AG04450 (cell line): ENCODE data around the gene MSI2. TPM values are rescaled to one million over a fixed set of nuclear protein-coding genes. Genes with fewer than 3 reads are reported as not detected.

Experiments used
- CTCF ChIA-PET: fragments of 300-600, 350-600 bp; formaldehyde crosslinking; extraction: SDS; loops from one replicate; lab custom pipeline; 2022; ENCODE audit warnings: antibody characterized with exemption, inconsistent platforms; lab: Charles Lee
- POLR2A ChIA-PET: fragments of 350-600 bp; formaldehyde crosslinking; extraction: SDS; loops from one replicate; lab custom pipeline; 2021; ENCODE audit warnings: antibody characterized with exemption, inconsistent platforms; lab: Yijun Ruan, JAX
- DNase-seq: peaks from one replicate; pipeline ENCODE4 v3.0.0-alpha.2; 2011; ENCODE audit warnings: low read depth, low spot score
- H3K27ac ChIP-seq: one replicate; pipeline ENCODE4 v1.5.1; 2012; ENCODE audit warnings: low read depth, low read length, control low read depth
- H3K27me3 ChIP-seq: one replicate; pipeline ENCODE4 v1.6.0; 2012; ENCODE audit warnings: low read length; ENCODE audit not compliant: control insufficient read depth, insufficient read depth
- H3K4me3 ChIP-seq: 2 replicates; pipeline ENCODE4 v1.5.1; 2011; ENCODE audit warnings: mild to moderate bottlenecking, low read depth, low read length, control low read depth
- H3K9me3 ChIP-seq: 2 replicates; pipeline ENCODE4 v1.5.1; 2012; ENCODE audit warnings: low read length; ENCODE audit not compliant: control insufficient read depth, insufficient read depth
- CTCF ChIP-seq: IDR thresholded peaks from 2 replicates; pipeline ENCODE4 v1.5.1; 2011; ENCODE audit warnings: low read depth, low read length, control low read depth, inconsistent platforms
- polyA plus RNA-seq: library from polyadenylated mRNA; depleted of rRNA; stranded (reverse); fragments of >200 nt; gene quantifications from 2 replicates; pipeline ENCODE4 v1.2.3, GENCODE V29; 2011

The MSI2 gene
- polyA plus RNA-seq, 1 experiment = 26.2 TPM

GRCh38 chr17:57439651-57440050, 183.3 kb downstream of the MSI2 start:
- ChIA-PET CTCF (interaction anchor here (0.7 to 1.5 kb wide), 4 partner anchors 30 to 307 kb away, joined by 3 to 6 read pairs (median 5); no protein-coding TSS in a partner anchor), POLR2A (interaction anchor here (0.7 to 1.0 kb wide), 2 partner anchors 35 to 308 kb away, joined by 5 read pairs; no protein-coding TSS in a partner anchor)
- no peak for TF ChIP-seq CTCF
- H3K27me3 ChIP-seq = no peaks in the 10 kb centered on the region
- no peak overlapping the region for H3K4me3 ChIP-seq
- DNase-seq = no peak
- H3K27ac ChIP-seq = no peak overlapping the region
- no peaks in the 10 kb centered on the region for H3K9me3 ChIP-seq

- H3K27ac ChIP-seq = peak overlapping the region; percentile 61
- no peaks in the 10 kb centered on the region for H3K9me3 ChIP-seq
- POLR2A ChIA-PET = interaction anchor here (0.7 to 1.0 kb wide), 2 partner anchors 36 to 65 kb away, joined by 5 to 11 read pairs; no protein-coding TSS in a partner anchor
- peak; percentile 36 for TF ChIP-seq CTCF
- CTCF ChIA-PET = interaction anchor here (0.6 to 1.5 kb wide), 5 partner anchors 41 to 762 kb away, joined by 3 to 6 read pairs (median 3); no protein-coding TSS in a partner anchor
- DNase-seq = peak; percentile 46
- no peak overlapping the region for H3K4me3 ChIP-seq
- no peaks in the 10 kb centered on the region for H3K27me3 ChIP-seq
Observed at GRCh38 chr17:57440522-57441269, 184.4 kb downstream of the MSI2 start.

- TF ChIP-seq CTCF = no peak
- no peak overlapping the region for H3K4me3 ChIP-seq
- DNase-seq = no peak
Observed at GRCh38 chr17:57441270-57441600, 184.9 kb downstream of the MSI2 start.

GRCh38 chr17:57442401-57442823, 186.1 kb downstream of the MSI2 start:
- peak overlapping the region; percentile 93 for H3K27ac ChIP-seq
- ChIA-PET POLR2A (no interaction called here), CTCF (no interaction called here)
- DNase-seq = peak; percentile 80
- no peaks in the 10 kb centered on the region for H3K9me3 ChIP-seq
- TF ChIP-seq CTCF = no peak
- H3K4me3 ChIP-seq = no peak overlapping the region
- no peaks in the 10 kb centered on the region for H3K27me3 ChIP-seq

More at GRCh38 chr17:57441270-57441600, 184.9 kb downstream of the MSI2 start:
- Histone ChIP-seq H3K27ac (peak overlapping the region; percentile 55), H3K9me3 (no peaks in the 10 kb centered on the region), H3K27me3 (no peaks in the 10 kb centered on the region)
- POLR2A ChIA-PET = no interaction called here
- CTCF ChIA-PET = interaction anchor here (0.6 to 1.4 kb wide), 3 partner anchors 197 to 763 kb away, joined by 3 to 4 read pairs (median 3); no protein-coding TSS in a partner anchor
